Lower leg skin (tissue), 3 donors: ENCODE results near the gene MXI1.

Experiments used
- CTCF ChIP-seq, 3 donors: fragments of 450-650 bp; IDR thresholded peaks; one replicate each; pipeline ENCODE4 v1.5.1; 2016; ENCODE audit warnings: antibody characterized with exemption in 3 of 3, mild to moderate bottlenecking in 3 of 3, moderate library complexity in 2 of 3
- POLR2A ChIP-seq, 2 donors: fragments of 450-650 bp; IDR thresholded peaks; one replicate each; pipeline ENCODE4 v1.6.1; 2016 to 2017; ENCODE audit warnings: antibody characterized with exemption in 2 of 2, mild to moderate bottlenecking in 1 of 2, moderate library complexity in 1 of 2

DNA sequence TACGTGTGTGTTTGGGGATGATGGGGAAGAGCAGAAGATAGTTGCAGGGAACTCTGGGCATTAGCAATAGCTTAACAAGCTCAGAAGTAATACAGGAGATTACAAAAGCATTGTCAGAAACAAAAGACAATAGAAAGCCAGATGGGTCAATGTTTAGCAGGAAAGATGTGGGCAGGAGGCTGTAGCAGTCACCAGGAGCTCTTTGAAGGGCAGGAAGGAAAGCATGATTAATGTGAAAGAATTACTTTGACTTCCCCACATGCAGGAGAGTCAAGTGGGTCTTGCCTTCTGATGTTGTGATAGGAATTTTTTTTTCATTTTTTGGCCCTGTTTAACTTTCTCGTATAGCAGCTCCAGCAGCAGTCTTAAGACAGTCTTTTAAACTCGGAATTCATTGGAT lies 103.3 kb downstream of the MXI1 start:
- TF ChIP-seq CTCF (IDR thresholded peaks at IDR 0.05) (no peak), POLR2A (IDR thresholded peaks at IDR 0.05) (no peak)
